H1 (cell line): ENCODE measurements around the gene IKZF1. TPM values are rescaled to one million over a fixed set of nuclear protein-coding genes. Genes with fewer than 3 reads are reported as not detected.

Experiments
- CTCF ChIA-PET: fragments of 300-600 bp; sonication (Branson Sonifier 250); formaldehyde crosslinking; loops from one replicate; lab custom pipeline; 2021; ENCODE audit not compliant: partially characterized antibody; lab: Charles Lee
- POLR2A ChIA-PET: fragments of 300-600 bp; sonication (Branson Sonifier 250); formaldehyde crosslinking; loops from one replicate; lab custom pipeline; 2021; ENCODE audit warnings: inconsistent platforms; ENCODE audit not compliant: partially characterized antibody; lab: Charles Lee
- DNase-seq, 2 experiments: peaks; one replicate each; pipeline versions ENCODE4 v3.0.0 to v3.0.0-alpha.2; 2010 to 2022; ENCODE audit warnings: low spot score in 2 of 2, low read depth in 1 of 2, mixed read lengths in 1 of 2
- FAIRE-seq: peaks from 2 replicates; lab custom pipeline; 2011; peaks lifted over from hg19 to GRCh38; lab: Jason Lieb, UNC
- H2AFZ ChIP-seq: 2 replicates; pipeline ENCODE4 v1.8.1; 2012; ENCODE audit warnings: low read length, inconsistent platforms
- H2AK5ac ChIP-seq: 2 replicates; pipeline ENCODE4 v1.6.1; 2013; ENCODE audit warnings: low read depth, low read length
- H2BK120ac ChIP-seq: replicated peaks from 2 replicates; pipeline ENCODE3; 2013; ENCODE audit warnings: low read depth, low read length, inconsistent platforms
- H2BK12ac ChIP-seq: 2 replicates; pipeline ENCODE4 v1.6.1; 2013; ENCODE audit warnings: low read depth, low read length
- H2BK15ac ChIP-seq: 2 replicates; pipeline ENCODE4 v1.6.1; 2013; ENCODE audit warnings: low read length
- H2BK20ac ChIP-seq: 2 replicates; pipeline ENCODE4 v1.6.1; 2013; ENCODE audit warnings: low read length
- H2BK5ac ChIP-seq: 2 replicates; pipeline ENCODE4 v1.6.1; 2013; ENCODE audit warnings: low read depth, low read length
- H3K14ac ChIP-seq: 2 replicates; pipeline ENCODE4 v1.6.1; 2013; ENCODE audit warnings: inconsistent platforms; ENCODE audit not compliant: insufficient read length
- H3K18ac ChIP-seq: 2 replicates; pipeline ENCODE4 v1.6.1; 2013; ENCODE audit warnings: low read length; ENCODE audit errors: extremely low read depth
- H3K23ac ChIP-seq: 2 replicates; pipeline ENCODE4 v1.6.1; 2013; ENCODE audit warnings: inconsistent platforms; ENCODE audit not compliant: insufficient read length
- H3K23me2 ChIP-seq: 2 replicates; pipeline ENCODE4 v1.6.1; 2013; ENCODE audit warnings: low read depth, low read length
- H3K27ac ChIP-seq: 2 replicates; pipeline ENCODE4 v1.6.1; 2011; ENCODE audit warnings: low read depth, low read length, inconsistent platforms
- H3K27me3 ChIP-seq, 4 experiments: replicated peaks in 1 of 4; 1 replicate in 1 of 4; 2 replicates in 3 of 4; pipeline versions ENCODE4 v1.6.1 to v1.8.1; 2011 to 2013; ENCODE audit warnings: low read length in 3 of 4, mild to moderate bottlenecking in 3 of 4, inconsistent platforms in 2 of 4, mixed read lengths in 2 of 4, moderate library complexity in 1 of 4; ENCODE audit not compliant: control insufficient read depth in 3 of 4, insufficient read depth in 3 of 4; ENCODE audit errors: extremely low read depth in 1 of 4
- H3K36me3 ChIP-seq, 4 experiments: 2 replicates each; pipeline versions ENCODE4 v1.6.1 to v1.8.1; 2011 to 2013; ENCODE audit warnings: mild to moderate bottlenecking in 4 of 4, low read length in 3 of 4, moderate library complexity in 2 of 4, control low read depth in 1 of 4, inconsistent platforms in 1 of 4; ENCODE audit not compliant: insufficient read depth in 4 of 4, control insufficient read depth in 2 of 4
- H3K4ac ChIP-seq: replicated peaks from 2 replicates; pipeline ENCODE3; 2013; ENCODE audit warnings: low read length, low read depth, mixed read lengths, inconsistent platforms; ENCODE audit not compliant: insufficient read length
- H3K4me1 ChIP-seq, 4 experiments: replicated peaks in 1 of 4; 1 replicate in 1 of 4; 2 replicates in 3 of 4; pipeline versions ENCODE4 v1.6.1 to v1.8.1; 2011 to 2013; ENCODE audit warnings: low read length in 3 of 4, inconsistent platforms in 2 of 4, mixed read lengths in 1 of 4; ENCODE audit not compliant: insufficient read depth in 4 of 4, control insufficient read depth in 3 of 4
- H3K4me2 ChIP-seq, 2 experiments: 2 replicates each; pipeline versions ENCODE4 v1.6.1 to v1.8.1; 2011 to 2013; ENCODE audit warnings: low read depth in 2 of 2, low read length in 2 of 2, control low read depth in 1 of 2, inconsistent platforms in 1 of 2, mild to moderate bottlenecking in 1 of 2; ENCODE audit not compliant: insufficient read depth in 1 of 2
- H3K4me3 ChIP-seq, 4 experiments: fragments of 200-600, 300-600 bp in 1 of 4; sonication (generic), shearing (Covaris generic), sonication (Bioruptor Twin) in 1 of 4; 2 replicates each; pipeline versions ENCODE4 v1.5.1 to v1.8.1; 2011 to 2016; ENCODE audit warnings: low read length in 4 of 4, low read depth in 3 of 4, control low read depth in 2 of 4, inconsistent platforms in 2 of 4, mild to moderate bottlenecking in 2 of 4, mixed read lengths in 1 of 4, moderate library complexity in 1 of 4; ENCODE audit not compliant: insufficient read depth in 2 of 4; ENCODE audit errors: extremely low read depth in 1 of 4
- H3K56ac ChIP-seq: replicated peaks from 2 replicates; pipeline ENCODE3; 2013; ENCODE audit warnings: low read depth, mild to moderate bottlenecking, mixed read lengths, low read length, inconsistent platforms; ENCODE audit not compliant: insufficient read length
- H3K79me1 ChIP-seq: 2 replicates; pipeline ENCODE4 v1.6.1; 2013; ENCODE audit warnings: low read depth, low read length, control low read depth
- H3K79me2 ChIP-seq, 2 experiments: 2 replicates each; pipeline versions ENCODE4 v1.6.1 to v1.8.1; 2012 to 2013; ENCODE audit warnings: low read length in 2 of 2, mild to moderate bottlenecking in 2 of 2, inconsistent platforms in 1 of 2; ENCODE audit not compliant: insufficient read depth in 2 of 2, control insufficient read depth in 1 of 2
- H3K9ac ChIP-seq, 4 experiments: replicated peaks in 1 of 4; 1 replicate in 1 of 4; 2 replicates in 3 of 4; pipeline versions ENCODE4 v1.6.1 to v1.8.1; 2011 to 2013; ENCODE audit warnings: low read depth in 3 of 4, low read length in 3 of 4, control low read depth in 2 of 4, mild to moderate bottlenecking in 2 of 4, moderate library complexity in 2 of 4, inconsistent platforms in 1 of 4; ENCODE audit errors: extremely low read depth in 1 of 4
- H3K9me3 ChIP-seq, 2 experiments: 2 replicates each; pipeline versions ENCODE4 v1.6.1 to v1.8.1; 2012 to 2013; ENCODE audit warnings: mild to moderate bottlenecking in 2 of 2, moderate library complexity in 2 of 2, control low read depth in 1 of 2, inconsistent platforms in 1 of 2, low read depth in 1 of 2, low read length in 1 of 2, mixed read lengths in 1 of 2; ENCODE audit not compliant: insufficient read depth in 2 of 2
- H4K20me1 ChIP-seq, 2 experiments: replicated peaks in 1 of 2; 2 replicates each; pipeline versions ENCODE3 to v1.8.1; 2011 to 2013; ENCODE audit warnings: inconsistent platforms in 2 of 2, low read length in 2 of 2, mild to moderate bottlenecking in 1 of 2; ENCODE audit not compliant: insufficient read depth in 2 of 2, control insufficient read depth in 1 of 2
- H4K5ac ChIP-seq: 2 replicates; pipeline ENCODE4 v1.6.1; 2013; ENCODE audit warnings: low read length, low read depth, mixed read lengths, inconsistent platforms; ENCODE audit not compliant: insufficient read length
- H4K8ac ChIP-seq: 2 replicates; pipeline ENCODE4 v1.8.0; 2013; ENCODE audit warnings: mild to moderate bottlenecking, moderate library complexity, low read length, inconsistent platforms; ENCODE audit not compliant: insufficient read depth; ENCODE audit errors: extremely low read depth
- H4K91ac ChIP-seq: replicated peaks from 2 replicates; pipeline ENCODE3; 2013; ENCODE audit warnings: low read length, mixed read lengths, inconsistent platforms; ENCODE audit not compliant: insufficient read length
- TCF12 ChIP-seq: IDR thresholded peaks from 2 replicates; pipeline ENCODE4 v1.6.1; 2011; ENCODE audit warnings: low read depth, mild to moderate bottlenecking, low read length
- WGBS, 2 experiments: shearing (Covaris generic) in 1 of 2; methylation state at CpG; one replicate each; pipeline versions ENCODE4 v1.1.6 to v1.1.7; 2013 to 2015; ENCODE audit warnings: low lambda C conversion rate in 2 of 2, mixed read lengths in 2 of 2, inconsistent platforms in 1 of 2, low coverage in 1 of 2, missing lambda C conversion rate in 1 of 2; ENCODE audit not compliant: insufficient replicate concordance in 2 of 2, insufficient coverage in 1 of 2, insufficient read length in 1 of 2; ENCODE audit errors: extremely low coverage in 1 of 2, missing lambda C conversion rate in 1 of 2; 5-methylcytosine and 5-hydroxymethylcytosine counted together
- polyA plus RNA-seq, 7 experiments: library from polyadenylated mRNA; depleted of rRNA in 3 of 7; stranded (reverse) in 5 of 7; unstranded in 2 of 7; fragments of >200 nt in 5 of 7; fragments of 200-250 nt in 2 of 7; gene quantifications; 1 replicate in 5 of 7; 2 replicates in 1 of 7; 4 replicates in 1 of 7; pipeline versions ENCODE4 v1.2.1 to v1.2.3, GENCODE V29; 2011 to 2013; ENCODE audit warnings: missing spikeins in 2 of 7, mixed read lengths in 2 of 7
- total RNA-seq: library from RNA; stranded (reverse); fragmentation: NEBNext Ultra II Directional; extraction: Animal tissue kit (Norgen Biotek cat#: 25700); gene quantifications from 2 replicates; pipeline ENCODE4 v1.2.1, GENCODE V29; 2021

Gene IKZF1
- total and polyA plus RNA-seq, 2 of the 8 experiments (the other 6 are each of a cell fraction or from before 2014, with no cell fraction given): 0.74 to 1.5 TPM

- Histone ChIP-seq H3K36me3 (no peaks in the 10 kb centered on the region), H4K8ac (no peak overlapping the region), H2BK5ac (no peak overlapping the region), H3K56ac (no peak overlapping the region), H3K14ac (no peak overlapping the region), H2BK15ac (no peak overlapping the region), H4K91ac (no peak overlapping the region), H3K9me3 (no peaks in the 10 kb centered on the region), H3K4me2 (no peak overlapping the region), H4K20me1 (no peaks in the 10 kb centered on the region), H3K27me3 (no peaks in the 10 kb centered on the region), H3K4me1 (peaks cover 0 to under 1% (median under 1%) of the 10 kb centered on the region in 4 experiments; a peak in 1 of 7 replicates), H2AK5ac (no peak overlapping the region), H2BK20ac (no peak overlapping the region), H3K23me2 (no peaks in the 10 kb centered on the region), H2BK120ac (no peak overlapping the region), H3K23ac (no peak overlapping the region), H2BK12ac (no peak overlapping the region), H3K9ac (no peak overlapping the region), H3K79me1 (no peaks in the 10 kb centered on the region), H3K18ac (no peak overlapping the region), H3K27ac (no peak overlapping the region), H4K5ac (no peak overlapping the region), H2AFZ (no peak overlapping the region), H3K4ac (no peak overlapping the region), H3K79me2 (no peaks in the 10 kb centered on the region), H3K4me3 (no peak overlapping the region)
- FAIRE-seq: no peak
- TF ChIP-seq TCF12: no peak
- no peak for DNase-seq
- POLR2A ChIA-PET: no interaction called here
- WGBS, 2 experiments: 86% methylated on average over 5 of the region's 5 CpGs; no CpG with 5 or more reads in 1 of the 2 experiments
- CTCF ChIA-PET: interaction anchor here (1.2 to 2.5 kb wide), 5 partner anchors 8 to 221 kb away, joined by 3 to 10 read pairs (median 4); no protein-coding TSS in a partner anchor
Measured at GRCh38 chr7:50426280-50427045, 121.9 kb downstream of the IKZF1 start.
